T-helper 2 cell treated with Interferon-gamma antibody and Interleukin-4, amounts not matched to agents 5 μg/mL and 100 μg/mL, for 36 hours (primary cell): Measurements from ENCODE around the gene DNAAF5.

Experiments used
- DNase-seq: peaks from one replicate; pipeline ENCODE4 v3.0.0; 2021; ENCODE audit warnings: low spot score
- H3K27ac Mint-ChIP-seq: one replicate; pipeline ENCODE4 v1.8.0; 2021; ENCODE audit warnings: mild to moderate bottlenecking, mixed read lengths
- H3K27me3 Mint-ChIP-seq: one replicate; pipeline ENCODE4 v1.8.0; 2021; ENCODE audit warnings: low read depth, mixed read lengths
- H3K36me3 Mint-ChIP-seq: one replicate; pipeline ENCODE4 v1.8.0; 2021; ENCODE audit warnings: low read depth, mixed read lengths
- H3K4me1 Mint-ChIP-seq: one replicate; pipeline ENCODE4 v1.8.0; 2021; ENCODE audit warnings: low read depth, mixed read lengths
- H3K4me3 Mint-ChIP-seq: one replicate; pipeline ENCODE4 v1.8.0; 2022; ENCODE audit warnings: mild to moderate bottlenecking, moderate library complexity, mixed read lengths
- H3K9me3 Mint-ChIP-seq: one replicate; pipeline ENCODE4 v1.8.0; 2021; ENCODE audit warnings: mixed read lengths

The DNAAF5 gene

GRCh38 chr7:768881-769504 lies 42.5 kb downstream of the DNAAF5 start:
- Mint-ChIP-seq H3K4me3 (no peak overlapping the region), H3K27me3 (no peaks in the 10 kb centered on the region), H3K4me1 (no peaks in the 10 kb centered on the region), H3K36me3 (peaks cover 14% of the 10 kb centered on the region), H3K27ac (no peak overlapping the region), H3K9me3 (no peaks in the 10 kb centered on the region)
- DNase-seq = no peak

GRCh38 chr7:770336-770735 lies 43.8 kb downstream of the DNAAF5 start:
- no peak for DNase-seq
- Mint-ChIP-seq H3K27me3 (no peaks in the 10 kb centered on the region), H3K36me3 (peaks cover 8% of the 10 kb centered on the region), H3K27ac (no peak overlapping the region), H3K9me3 (no peaks in the 10 kb centered on the region), H3K4me3 (no peak overlapping the region), H3K4me1 (no peaks in the 10 kb centered on the region)

DNA sequence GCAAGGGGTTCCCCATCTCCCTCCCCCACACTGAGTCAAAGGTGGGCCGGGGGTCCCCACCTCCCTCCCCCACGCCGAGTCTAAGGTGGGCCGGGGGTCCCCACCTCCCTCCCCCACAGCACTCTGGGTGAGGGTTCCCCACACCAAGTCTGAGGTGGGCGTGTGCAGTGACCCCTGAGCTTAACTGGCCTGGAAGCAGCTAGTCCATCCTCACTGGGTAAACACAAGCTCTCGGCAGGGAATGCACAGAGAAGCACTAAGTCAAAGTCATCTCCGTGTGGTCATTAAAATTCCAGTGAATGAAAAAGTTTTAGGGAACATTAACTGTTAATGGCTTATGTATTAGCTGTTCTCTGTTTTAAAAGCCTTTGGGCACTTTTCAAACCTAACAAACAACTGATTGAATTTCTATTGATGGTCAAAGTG lies 44.3 kb downstream of the DNAAF5 start:
- Mint-ChIP-seq H3K4me3 (no peak overlapping the region), H3K27ac (no peak overlapping the region), H3K27me3 (no peaks in the 10 kb centered on the region), H3K36me3 (peaks cover 6% of the 10 kb centered on the region), H3K9me3 (no peaks in the 10 kb centered on the region), H3K4me1 (no peaks in the 10 kb centered on the region)
- no peak for DNase-seq

DNA sequence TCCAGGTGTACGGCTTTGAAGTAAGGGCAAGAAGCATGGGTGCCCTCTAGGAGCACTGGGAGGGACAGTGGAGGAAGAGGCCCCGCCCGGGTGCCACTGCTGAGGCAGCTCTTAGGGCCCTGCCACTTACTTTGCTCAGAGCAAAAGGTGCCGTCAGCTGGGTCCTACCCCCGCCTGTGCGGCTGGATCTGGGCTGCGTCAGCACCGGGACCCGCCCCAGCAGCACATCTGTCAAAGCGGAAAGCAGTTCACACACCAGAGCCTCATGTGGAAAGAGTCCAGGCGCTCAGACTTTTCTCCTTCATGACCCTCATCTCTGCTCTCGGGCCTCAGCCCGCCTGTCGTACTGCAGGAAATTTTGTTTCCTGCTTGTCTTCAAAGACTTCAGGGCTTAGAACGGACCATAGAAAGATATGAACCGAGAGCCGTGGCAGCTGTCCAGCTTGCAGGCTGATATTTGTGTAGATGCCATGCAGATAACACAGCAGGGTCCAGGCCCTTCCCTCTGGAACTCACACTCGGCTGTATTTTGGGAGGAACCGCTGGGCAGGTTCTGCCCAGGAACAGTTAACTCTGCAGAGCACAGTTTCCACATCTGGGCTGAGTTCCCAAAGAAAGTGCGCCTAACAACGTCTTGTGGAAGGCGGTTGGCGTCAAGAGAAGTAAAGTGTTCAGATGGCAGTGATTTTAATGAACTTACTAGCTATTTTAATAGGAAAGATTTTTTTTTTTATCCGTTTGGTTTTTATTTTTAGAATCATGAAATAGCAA lies 44.9 kb downstream of the DNAAF5 start:
- no peaks in the 10 kb centered on the region for H3K27me3 Mint-ChIP-seq
- no peaks in the 10 kb centered on the region for H3K9me3 Mint-ChIP-seq
- H3K4me3 Mint-ChIP-seq = no peak overlapping the region
- no peak overlapping the region for H3K27ac Mint-ChIP-seq
- H3K36me3 Mint-ChIP-seq = peaks cover 6% of the 10 kb centered on the region
- DNase-seq = no peak
- H3K4me1 Mint-ChIP-seq = no peaks in the 10 kb centered on the region

GRCh38 chr7:772005-772294 lies 45.5 kb downstream of the DNAAF5 start:
- H3K4me3 Mint-ChIP-seq = no peak overlapping the region
- H3K4me1 Mint-ChIP-seq = no peaks in the 10 kb centered on the region
- DNase-seq = no peak
- H3K36me3 Mint-ChIP-seq = peaks cover 6% of the 10 kb centered on the region
- no peaks in the 10 kb centered on the region for H3K27me3 Mint-ChIP-seq
- no peaks in the 10 kb centered on the region for H3K9me3 Mint-ChIP-seq
- no peak overlapping the region for H3K27ac Mint-ChIP-seq

DNA sequence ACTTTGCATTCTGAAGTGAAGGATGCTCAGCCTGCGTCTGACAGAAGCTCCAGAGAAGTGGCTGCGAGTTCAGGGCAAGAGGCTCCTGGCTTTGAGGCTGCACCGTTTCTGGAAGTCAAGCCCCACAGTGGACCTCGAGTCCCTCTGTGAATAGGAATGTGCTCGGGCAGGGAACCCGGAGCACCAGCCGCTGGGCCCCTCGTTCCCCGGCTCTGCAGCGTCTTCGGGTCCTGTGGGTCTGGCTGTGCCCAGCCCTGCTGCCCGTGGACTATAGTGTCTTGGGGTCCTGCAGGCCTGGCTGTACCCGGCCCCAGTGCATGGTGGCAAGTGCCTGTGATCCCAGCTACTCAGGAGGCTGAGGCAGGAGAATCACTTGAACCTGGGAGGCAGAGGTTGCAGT lies 45.9 kb downstream of the DNAAF5 start:
- no peak for DNase-seq
- no peaks in the 10 kb centered on the region for H3K27me3 Mint-ChIP-seq
- H3K27ac Mint-ChIP-seq = no peak overlapping the region
- H3K4me3 Mint-ChIP-seq = no peak overlapping the region
- H3K36me3 Mint-ChIP-seq = peaks cover 6% of the 10 kb centered on the region
- H3K9me3 Mint-ChIP-seq = no peaks in the 10 kb centered on the region
- H3K4me1 Mint-ChIP-seq = no peaks in the 10 kb centered on the region

- Mint-ChIP-seq H3K4me1 (no peaks in the 10 kb centered on the region), H3K27me3 (no peaks in the 10 kb centered on the region), H3K4me3 (no peak overlapping the region), H3K9me3 (no peaks in the 10 kb centered on the region), H3K27ac (no peak overlapping the region), H3K36me3 (peaks cover 4% of the 10 kb centered on the region)
- DNase-seq = no peak
These were observed 46.5 kb downstream of the DNAAF5 start for GRCh38 chr7:772861-773621.

DNA sequence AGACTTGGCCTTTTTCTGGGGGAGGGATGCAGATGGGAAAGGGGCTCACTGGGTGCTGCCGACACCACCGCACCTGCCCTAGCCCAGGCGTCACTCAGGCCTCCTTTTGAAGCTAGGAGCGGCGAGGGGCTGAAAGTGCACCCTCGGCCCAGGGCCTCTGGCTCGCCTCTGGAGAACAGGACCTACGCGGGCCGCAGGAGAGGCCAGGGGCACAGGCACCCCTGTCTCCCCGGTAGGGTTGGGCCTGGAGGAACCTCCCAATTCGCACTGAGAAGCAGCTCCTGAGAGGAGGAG lies 47.1 kb downstream of the DNAAF5 start:
- DNase-seq = no peak
- Mint-ChIP-seq H3K9me3 (no peaks in the 10 kb centered on the region), H3K27ac (no peak overlapping the region), H3K4me1 (no peaks in the 10 kb centered on the region), H3K27me3 (no peaks in the 10 kb centered on the region), H3K4me3 (no peak overlapping the region), H3K36me3 (peaks cover 4% of the 10 kb centered on the region)

DNA sequence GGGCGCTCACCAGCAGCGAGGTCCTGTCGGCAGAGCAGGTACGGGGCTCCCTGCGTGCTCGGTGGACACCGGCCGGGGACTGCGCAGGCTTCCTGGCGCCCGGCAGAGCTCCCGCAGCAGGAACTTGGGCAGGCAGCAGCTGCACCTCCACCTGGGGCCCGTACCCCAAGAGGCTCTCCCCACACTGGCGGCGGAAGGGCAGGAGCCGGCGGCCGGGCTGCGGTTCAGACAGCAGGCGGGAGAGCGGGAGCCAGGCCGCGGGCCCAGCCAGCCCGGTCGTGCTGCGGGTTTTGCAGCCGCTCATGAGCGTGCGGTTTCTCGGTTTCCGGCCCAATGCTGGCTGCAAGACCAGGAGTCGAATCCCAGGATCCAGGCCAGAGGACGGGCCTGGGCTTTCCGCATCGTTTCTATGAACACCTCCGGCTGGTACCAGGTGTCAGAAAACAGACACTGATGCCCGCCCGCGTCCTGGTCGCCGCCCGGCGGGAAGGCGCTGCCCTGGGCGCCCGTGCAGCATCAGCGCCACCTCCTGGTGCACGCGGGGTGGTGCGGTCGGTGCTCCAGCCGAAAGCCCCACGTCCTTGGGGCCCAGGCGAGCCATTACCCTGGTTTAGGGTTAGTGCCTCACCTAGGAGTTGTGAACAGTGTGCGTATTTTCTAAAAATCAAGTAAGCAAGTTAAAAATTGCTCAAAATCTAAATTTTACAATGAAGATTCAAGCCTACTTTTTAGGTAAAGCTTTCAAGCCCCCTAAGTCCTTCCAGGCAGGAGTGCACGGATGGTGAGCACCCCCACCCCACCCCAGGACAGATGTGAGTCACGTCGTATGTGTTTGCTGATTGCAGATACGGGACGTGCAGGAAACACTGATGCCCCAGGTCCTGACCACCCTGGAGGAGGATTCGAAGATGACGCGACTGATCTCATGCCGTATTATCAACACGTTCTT lies 47.9 kb downstream of the DNAAF5 start:
- H3K4me3 Mint-ChIP-seq = no peak overlapping the region
- no peaks in the 10 kb centered on the region for H3K27me3 Mint-ChIP-seq
- peak; percentile 54 for DNase-seq
- no peaks in the 10 kb centered on the region for H3K4me1 Mint-ChIP-seq
- peaks cover 4% of the 10 kb centered on the region for H3K36me3 Mint-ChIP-seq
- no peak overlapping the region for H3K27ac Mint-ChIP-seq
- no peaks in the 10 kb centered on the region for H3K9me3 Mint-ChIP-seq

GRCh38 chr7:776381-776780 lies 49.9 kb downstream of the DNAAF5 start:
- no peak for DNase-seq
- H3K4me1 Mint-ChIP-seq = no peaks in the 10 kb centered on the region
- no peaks in the 10 kb centered on the region for H3K9me3 Mint-ChIP-seq
- H3K4me3 Mint-ChIP-seq = no peak overlapping the region
- no peaks in the 10 kb centered on the region for H3K27me3 Mint-ChIP-seq
- H3K27ac Mint-ChIP-seq = no peak overlapping the region
- peaks cover 11% of the 10 kb centered on the region for H3K36me3 Mint-ChIP-seq

- no peak for DNase-seq
- H3K27me3 Mint-ChIP-seq = no peaks in the 10 kb centered on the region
- H3K36me3 Mint-ChIP-seq = peaks cover 11% of the 10 kb centered on the region
- no peak overlapping the region for H3K27ac Mint-ChIP-seq
- no peak overlapping the region for H3K4me3 Mint-ChIP-seq
- H3K9me3 Mint-ChIP-seq = no peaks in the 10 kb centered on the region
- no peaks in the 10 kb centered on the region for H3K4me1 Mint-ChIP-seq
These were observed 50.7 kb downstream of the DNAAF5 start for GRCh38 chr7:776992-777727.

DNA sequence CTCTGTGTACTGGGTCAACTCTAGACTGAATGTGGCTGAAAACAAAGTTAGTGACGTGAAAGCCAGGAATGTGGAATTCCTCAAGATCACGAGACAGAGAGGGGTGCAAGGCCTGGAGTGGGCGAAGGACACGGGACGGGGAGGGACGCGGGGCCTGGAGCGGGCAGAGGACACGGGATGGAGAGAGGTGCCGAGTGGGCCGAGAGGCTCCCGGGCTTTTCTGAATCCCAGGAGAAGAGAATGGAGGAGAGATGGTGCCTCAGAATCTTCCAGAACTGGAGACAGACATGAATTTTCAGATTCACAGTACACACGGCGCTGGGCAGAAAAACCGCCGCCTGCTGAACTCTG lies 51.2 kb downstream of the DNAAF5 start:
- Mint-ChIP-seq H3K9me3 (no peaks in the 10 kb centered on the region), H3K4me3 (no peak overlapping the region), H3K27me3 (no peaks in the 10 kb centered on the region), H3K4me1 (no peaks in the 10 kb centered on the region), H3K27ac (no peak overlapping the region), H3K36me3 (peaks cover 12% of the 10 kb centered on the region)
- no peak for DNase-seq

DNA sequence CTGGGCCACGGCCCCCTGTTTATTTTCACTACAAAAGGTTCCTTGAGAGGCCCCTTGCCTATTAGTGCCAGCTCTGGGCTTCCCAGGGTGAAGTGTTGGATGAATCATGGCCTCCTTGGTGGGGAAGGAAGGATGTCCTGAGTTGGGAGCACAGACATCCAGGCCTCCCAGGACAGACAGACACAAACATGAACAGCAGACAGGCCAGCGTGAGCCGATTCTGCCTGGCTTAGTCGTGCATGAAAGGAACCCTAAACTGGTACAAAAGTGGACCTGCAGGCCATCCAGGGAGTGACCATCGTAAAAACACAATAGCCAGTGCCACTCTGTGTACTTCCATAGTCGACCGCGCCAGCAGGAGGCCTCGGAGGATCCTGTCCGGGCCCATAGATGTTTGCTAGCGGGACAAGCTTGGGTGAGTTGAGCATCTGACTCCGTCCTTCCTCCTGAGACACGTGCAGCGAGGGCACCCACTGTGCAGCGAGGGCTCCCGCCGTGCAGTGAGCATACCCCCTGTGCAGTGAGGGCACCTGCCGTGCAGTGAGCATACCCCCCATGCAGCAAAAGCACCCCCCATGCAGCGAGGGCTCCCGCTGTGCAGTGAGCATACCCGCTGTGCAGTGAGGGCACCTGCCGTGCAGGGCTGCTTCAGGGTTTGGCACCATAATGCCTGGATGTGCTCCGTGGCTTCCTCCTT lies 51.9 kb downstream of the DNAAF5 start:
- Mint-ChIP-seq H3K27me3 (no peaks in the 10 kb centered on the region), H3K36me3 (peaks cover 14% of the 10 kb centered on the region), H3K9me3 (no peaks in the 10 kb centered on the region), H3K27ac (no peak overlapping the region), H3K4me1 (no peaks in the 10 kb centered on the region), H3K4me3 (no peak overlapping the region)
- no peak for DNase-seq
